GM21381 (cell line): Measurements from ENCODE around the gene CHST11.
A peak's percentile ranks its signal among the peaks of the same experiment; 100 is the strongest.
"Not testable (repeated sequence)": the region's sequence is repeated elsewhere in the genome, so short reads cannot be mapped to it uniquely, and the experiment has no call there.

Source experiments
- ATAC-seq: cut with Tn5 transposase; IDR thresholded peaks from one replicate; pipeline ENCODE4 v1.9.1; 2021; ENCODE audit warnings: mild to moderate bottlenecking, moderate library complexity; ENCODE audit not compliant: unreplicated experiment

The CHST11 gene

GRCh38 chr12:104555648-104556047 lies 98.9 kb downstream of the CHST11 start:
- ATAC-seq: no peak

- no peak for ATAC-seq
Measured at GRCh38 chr12:104557488-104558195, 100.9 kb downstream of the CHST11 start.

GRCh38 chr12:104560881-104561280 lies 104.1 kb downstream of the CHST11 start:
- ATAC-seq: no peak

- ATAC-seq: no peak
Measured at GRCh38 chr12:104562763-104563162, 106.0 kb downstream of the CHST11 start.

- ATAC-seq: not testable (repeated sequence)
Measured at GRCh38 chr12:104564662-104565061, 107.9 kb downstream of the CHST11 start.

GRCh38 chr12:104565606-104566243 lies 109.0 kb downstream of the CHST11 start:
- no peak for ATAC-seq

- ATAC-seq: no peak
Measured at GRCh38 chr12:104566244-104566993, 109.7 kb downstream of the CHST11 start.

GRCh38 chr12:104567832-104568486 lies 111.2 kb downstream of the CHST11 start:
- ATAC-seq: no peak

GRCh38 chr12:104568487-104568868 lies 111.7 kb downstream of the CHST11 start:
- no peak for ATAC-seq

- no peak for ATAC-seq
Measured at GRCh38 chr12:104568935-104569334, 112.2 kb downstream of the CHST11 start.

GRCh38 chr12:104569346-104570173 lies 112.8 kb downstream of the CHST11 start:
- ATAC-seq: peak; percentile 81

- no peak for ATAC-seq
Measured at GRCh38 chr12:104570174-104570907, 113.6 kb downstream of the CHST11 start.

- ATAC-seq: peak; percentile 30
Measured at GRCh38 chr12:104571328-104571727, 114.6 kb downstream of the CHST11 start.

- ATAC-seq: not testable (repeated sequence)
Measured at GRCh38 chr12:104574353-104574752, 117.6 kb downstream of the CHST11 start.

GRCh38 chr12:104574758-104575157 lies 118.0 kb downstream of the CHST11 start:
- not testable (repeated sequence) for ATAC-seq

GRCh38 chr12:104575442-104576186 lies 118.9 kb downstream of the CHST11 start:
- no peak for ATAC-seq

- ATAC-seq: no peak
Measured at GRCh38 chr12:104576187-104576778, 119.5 kb downstream of the CHST11 start.

- no peak for ATAC-seq
Measured at GRCh38 chr12:104576980-104577580, 120.3 kb downstream of the CHST11 start.
